Endothelial cell of umbilical vein (primary cell): ENCODE measurements around the gene RIMBP2. TPM values are rescaled to one million over a fixed set of nuclear protein-coding genes. Genes with fewer than 3 reads are reported as not detected.

ENCODE experiments used
- BruUV-seq: library from RNA; stranded (reverse); fragments of 400-500 nt; replicated peaks from 2 replicates; lab custom pipeline; 2021; lab: Mats Ljungman, UMichigan
- CTCF ChIA-PET: fragments of 300-600, 350-600 bp; sonication (Branson Sonifier 250); formaldehyde crosslinking; loops from one replicate; lab custom pipeline; 2021; ENCODE audit warnings: antibody characterized with exemption, inconsistent platforms; lab: Charles Lee
- POLR2A ChIA-PET: fragments of 300-600, 350-600 bp; sonication (Branson Sonifier 250); formaldehyde crosslinking; loops from one replicate; lab custom pipeline; 2021; ENCODE audit warnings: antibody characterized with exemption, inconsistent platforms; lab: Charles Lee
- DNase-seq: peaks from one replicate; pipeline ENCODE4 v3.0.0-alpha.2; 2011; ENCODE audit warnings: low read depth, low spot score
- FAIRE-seq: peaks from 2 replicates; lab custom pipeline; 2011; peaks lifted over from hg19 to GRCh38; lab: Jason Lieb, UNC
- H2AFZ ChIP-seq: 2 replicates; pipeline ENCODE4 v1.6.0; 2012; ENCODE audit warnings: low read depth, low read length, control low read depth, inconsistent platforms
- H3K27ac ChIP-seq: 2 replicates; pipeline ENCODE4 v1.5.1; 2011; ENCODE audit warnings: low read depth, mild to moderate bottlenecking, control low read depth, low read length, moderate library complexity; ENCODE audit not compliant: insufficient read depth
- H3K27me3 ChIP-seq, 2 experiments: 2 replicates each; pipeline versions ENCODE4 v1.6.0 to v1.6.1; 2011; ENCODE audit warnings: low read length in 2 of 2, mixed read lengths in 1 of 2; ENCODE audit not compliant: control insufficient read depth in 2 of 2, insufficient read depth in 2 of 2
- H3K36me3 ChIP-seq, 2 experiments: 2 replicates in 1 of 2; 3 replicates in 1 of 2; pipeline ENCODE4 v1.5.1; 2011; ENCODE audit warnings: low read length in 2 of 2, mild to moderate bottlenecking in 1 of 2, moderate library complexity in 1 of 2; ENCODE audit not compliant: control insufficient read depth in 2 of 2, insufficient read depth in 2 of 2; ENCODE audit errors: extremely low read depth in 1 of 2
- H3K4me1 ChIP-seq: 3 replicates; pipeline ENCODE4 v1.5.1; 2011; ENCODE audit warnings: mild to moderate bottlenecking, low read length; ENCODE audit not compliant: control insufficient read depth, insufficient read depth; ENCODE audit errors: extremely low read depth
- H3K4me2 ChIP-seq: 2 replicates; pipeline ENCODE4 v1.6.1; 2011; ENCODE audit warnings: low read length, control low read depth, mixed read lengths; ENCODE audit not compliant: insufficient read depth
- H3K4me3 ChIP-seq, 3 experiments: fragments of 200-600 bp in 1 of 3; sonication (generic), shearing (Covaris generic) in 1 of 3; replicated peaks in 1 of 3; 2 replicates each; pipeline ENCODE4 v1.5.1; 2011 to 2016; ENCODE audit warnings: control low read depth in 3 of 3, low read length in 3 of 3, mild to moderate bottlenecking in 2 of 3, inconsistent platforms in 1 of 3, low read depth in 1 of 3, moderate library complexity in 1 of 3; ENCODE audit not compliant: insufficient read depth in 1 of 3
- H3K79me2 ChIP-seq: 2 replicates; pipeline ENCODE4 v1.6.0; 2012; ENCODE audit warnings: low read length, inconsistent platforms; ENCODE audit not compliant: control insufficient read depth, insufficient read depth
- H3K9ac ChIP-seq: replicated peaks from 2 replicates; pipeline ENCODE3; 2011; ENCODE audit warnings: low read length, control low read depth; ENCODE audit not compliant: insufficient read depth; ENCODE audit errors: extremely low read depth
- H3K9me1 ChIP-seq: replicated peaks from 3 replicates; pipeline ENCODE4 v1.6.0; 2011; ENCODE audit warnings: mild to moderate bottlenecking, low read length; ENCODE audit not compliant: control insufficient read depth, insufficient read depth; ENCODE audit errors: extremely low read depth
- H3K9me3 ChIP-seq: replicated peaks from 2 replicates; pipeline ENCODE4 v1.5.1; 2012; ENCODE audit warnings: low read length, inconsistent platforms; ENCODE audit not compliant: control insufficient read depth, insufficient read depth
- H4K20me1 ChIP-seq: replicated peaks from 2 replicates; pipeline ENCODE3; 2011; ENCODE audit warnings: mild to moderate bottlenecking, low read length; ENCODE audit not compliant: control insufficient read depth, insufficient read depth; ENCODE audit errors: extremely low read depth
- CTCF ChIP-seq, 2 donors: IDR thresholded peaks; 1 replicate in 1 of 2; 2 replicates in 1 of 2; pipeline ENCODE4 v1.5.1; 2011; ENCODE audit warnings: low read length in 2 of 2, mild to moderate bottlenecking in 2 of 2, moderate library complexity in 2 of 2, control low read depth in 1 of 2, inconsistent platforms in 1 of 2, low read depth in 1 of 2; ENCODE audit not compliant: insufficient read depth in 1 of 2; ENCODE audit errors: extremely low read depth in 1 of 2
- GATA2 ChIP-seq: IDR thresholded peaks from 2 replicates; pipeline ENCODE4 v1.7.0; 2011; ENCODE audit warnings: low read depth, mild to moderate bottlenecking, moderate library complexity, mixed read lengths, low read length; ENCODE audit not compliant: insufficient read length, insufficient read depth
- JUN ChIP-seq: IDR thresholded peaks from 2 replicates; pipeline ENCODE4 v1.6.1; 2011; ENCODE audit warnings: borderline replicate concordance, low read depth; ENCODE audit not compliant: insufficient read length, insufficient read depth
- MAX ChIP-seq: IDR thresholded peaks from 2 replicates; pipeline ENCODE4 v1.6.1; 2011; ENCODE audit not compliant: insufficient read depth, insufficient read length
- POLR2A ChIP-seq: IDR thresholded peaks from 2 replicates; pipeline ENCODE4 v1.6.1; 2012; ENCODE audit warnings: low read depth, mild to moderate bottlenecking, control low read depth, low read length
- POLR2AphosphoS5 ChIP-seq: IDR thresholded peaks from 2 replicates; pipeline ENCODE4 v1.6.1; 2012; ENCODE audit warnings: low read depth, mild to moderate bottlenecking, control low read depth, low read length, moderate library complexity; ENCODE audit not compliant: insufficient read depth
- dilution Hi-C: fragments of 300-500 bp; cut with MboI; formaldehyde crosslinking; loops from one replicate; pipeline ENCODE4 v1.15.0; 2019; ENCODE audit warnings: low sequenced_read_pairs; ENCODE audit not compliant: extremely low pct_ligation_motif_present
- intact Hi-C: fragments of 100-400 bp; cut with micrococcal nuclease; formaldehyde crosslinking; loops from one replicate; pipeline ENCODE4 v1.10.0; 2022
- polyA plus RNA-seq, 4 experiments: library from polyadenylated mRNA; depleted of rRNA in 3 of 4; stranded (reverse) in 3 of 4; unstranded in 1 of 4; fragments of >200 nt; gene quantifications; 2 replicates each; pipeline versions ENCODE4 v1.2.1 to v1.2.3, GENCODE V29; 2011 to 2012; ENCODE audit warnings: missing spikeins in 1 of 4
- total RNA-seq: library from RNA; stranded (reverse); gene quantifications from 2 replicates; pipeline ENCODE4 v1.2.3, GENCODE V29; 2021

The RIMBP2 gene
- total and polyA plus RNA-seq, 2 donors (not counting 3 experiments of a cell fraction or from before 2014, with no cell fraction given), result 0.04 TPM; not detected in 1

GRCh38 chr12:130371296-130371695 is 344.8 kb downstream of the RIMBP2 start:
- Histone ChIP-seq H3K9me3 (no peaks in the 10 kb centered on the region), H3K27me3 (no peaks in the 10 kb centered on the region), H3K4me2 (no peak overlapping the region), H4K20me1 (no peaks in the 10 kb centered on the region), H3K9me1 (no peaks in the 10 kb centered on the region), H3K27ac (no peak overlapping the region), H3K79me2 (no peaks in the 10 kb centered on the region), H2AFZ (no peak overlapping the region), H3K4me3 (no peak overlapping the region), H3K36me3 (no peaks in the 10 kb centered on the region), H3K4me1 (no peaks in the 10 kb centered on the region), H3K9ac (no peak overlapping the region)
- DNase-seq, result no peak
- no TSS peak for BruUV-seq
- intact Hi-C loops (no loop called here), dilution Hi-C loops (no loop called here)
- TF ChIP-seq MAX, result no peak
- no peak for FAIRE-seq
- CTCF ChIA-PET, result no interaction called here
- POLR2A ChIA-PET, result no interaction called here

GRCh38 chr12:130369816-130370215 is 346.3 kb downstream of the RIMBP2 start:
- POLR2A ChIA-PET, result no interaction called here
- no peak overlapping the region for H3K4me2 ChIP-seq
- H4K20me1 ChIP-seq, result no peaks in the 10 kb centered on the region
- H3K27me3 ChIP-seq, result no peaks in the 10 kb centered on the region
- no peak overlapping the region for H2AFZ ChIP-seq
- no peak for FAIRE-seq
- no peak overlapping the region for H3K27ac ChIP-seq
- no peaks in the 10 kb centered on the region for H3K36me3 ChIP-seq
- dilution Hi-C loops, result no loop called here
- BruUV-seq, result no TSS peak
- H3K9me1 ChIP-seq, result no peaks in the 10 kb centered on the region
- no peak overlapping the region for H3K9ac ChIP-seq
- CTCF ChIA-PET, result no interaction called here
- no peaks in the 10 kb centered on the region for H3K4me1 ChIP-seq
- intact Hi-C loops, result no loop called here
- no peaks in the 10 kb centered on the region for H3K9me3 ChIP-seq
- no peak overlapping the region for H3K4me3 ChIP-seq
- no peak for TF ChIP-seq POLR2AphosphoS5
- no peak for TF ChIP-seq POLR2A
- TF ChIP-seq GATA2, result no peak
- no peak for TF ChIP-seq MAX
- no peak for TF ChIP-seq JUN
- no peak for TF ChIP-seq CTCF (IDR thresholded peaks at IDR 0.05; ENCODE audit: extremely low read depth in 1 of 2, insufficient read depth in 1 of 2, low read depth in 1 of 2, low read length in 2 of 2)
- no peaks in the 10 kb centered on the region for H3K79me2 ChIP-seq
- DNase-seq, result no peak
